ENCODE results near the gene RMRP. TPM values are rescaled to one million over a fixed set of nuclear protein-coding genes. Genes with fewer than 3 reads are reported as not detected.
A peak's percentile ranks its signal among the peaks of the same experiment; 100 is the strongest.

The RMRP gene
- total and polyA plus RNA-seq, 10 of the 15 experiments (the other 5 are each of a cell fraction or from before 2014, with no cell fraction given) = 12.0 to 42,450 (median 6,418) TPM; not detected in 4

DNA sequence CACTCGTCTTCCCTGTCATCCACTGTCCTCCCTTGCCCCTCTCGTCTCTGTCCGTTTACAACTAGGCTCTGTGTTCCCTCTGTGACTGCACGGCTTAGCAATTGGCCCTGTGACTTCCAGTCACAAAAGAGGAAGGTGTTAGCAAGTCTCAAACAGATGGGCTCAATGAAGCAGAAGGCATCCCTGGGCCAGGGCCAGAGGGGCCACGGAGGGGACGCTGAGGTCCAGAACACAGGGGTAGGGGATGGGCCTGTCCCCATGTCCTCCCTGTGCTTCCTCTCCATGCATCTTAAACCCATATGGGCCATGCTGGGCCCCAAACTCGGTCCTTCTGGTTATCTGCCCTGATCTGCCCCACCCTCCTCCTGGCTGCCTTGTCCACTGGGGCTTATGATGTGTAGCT lies 39.5 kb downstream of the RMRP start, which contains the start of gene CD72:
Gene CD72, minus strand, starts transcription at position 89 of the 403 bp plus-strand sequence. CDS start 110 bp downstream, outside the sequence.
- Histone ChIP-seq H2AFZ (ENCODE audit: control insufficient read depth, low read depth, low read length) (peak within 1 kb of the TSS; percentile 88), H3K79me2 (ENCODE audit: control insufficient read depth, insufficient read depth, low read length) (no peaks in the 10 kb centered on the region; the same call in 1 of the 2 replicates), H3K36me3 (ENCODE audit: control insufficient read depth in 2 of 2, insufficient read depth in 2 of 2, low read length in 1 of 2) (no peaks in the 10 kb centered on the region), H3K4me1 (ENCODE audit: control insufficient read depth, insufficient read depth, low read length) (peaks cover 44% of the 10 kb centered on the region), H3K9me3 (replicated peaks; ENCODE audit: control insufficient read depth, insufficient read depth, low read length) (no peaks in the 10 kb centered on the region), H3K4me3 (peak within 1 kb of the TSS; percentile 72), H3K4me2 (ENCODE audit: control insufficient read depth, insufficient read depth) (peak within 1 kb of the TSS; percentile 92), H4K20me1 (ENCODE audit: control insufficient read depth, insufficient read depth) (no peaks in the 10 kb centered on the region), H3K9ac (ENCODE audit: control insufficient read depth, insufficient read depth, low read length) (peak within 1 kb of the TSS; percentile 64), H3K27me3 (replicated peaks in 1 of 2; ENCODE audit: control insufficient read depth in 2 of 2, insufficient read depth in 2 of 2, low read length in 1 of 2) (no peaks in the 10 kb centered on the region; a peak in 1 of 4 replicates), H3K27ac (ENCODE audit: control insufficient read depth, insufficient read depth) (peak within 1 kb of the TSS; percentile 57)
- TF ChIP-seq POLR2A (IDR thresholded peaks at IDR 0.05; ENCODE audit: low read depth, low read length) (peak; percentile 65), DPF2 (IDR thresholded peaks at IDR 0.05) (0 out of 2 replicates have a peak, but pooled peaks have one; percentile 14), SPI1 (IDR thresholded peaks at IDR 0.05; ENCODE audit: borderline replicate concordance, insufficient read depth, low read depth, low read length) (0 out of 2 replicates have a peak, but pooled peaks have one; percentile 30), POLR2AphosphoS5 (IDR thresholded peaks at IDR 0.05; ENCODE audit: low read length) (0 out of 2 replicates have a peak, but pooled peaks have one; percentile 26), CEBPB (IDR thresholded peaks at IDR 0.05; ENCODE audit: borderline replicate concordance in 1 of 2, low read depth in 2 of 2, low read length in 2 of 2) (no peak), SMC3 (IDR thresholded peaks at IDR 0.05; ENCODE audit: borderline replicate concordance, low read length) (no peak), MTA2 (IDR thresholded peaks at IDR 0.05; ENCODE audit: low read depth) (no peak), SREBF1 (IDR thresholded peaks at IDR 0.05; ENCODE audit: low read length) (no peak), WRNIP1 (IDR thresholded peaks at IDR 0.05; ENCODE audit: borderline replicate concordance, low read depth, low read length) (0 out of 2 replicates have a peak, but pooled peaks have one; percentile 10), EP300 (IDR thresholded peaks at IDR 0.05; ENCODE audit: borderline replicate concordance in 1 of 2, control insufficient read depth in 1 of 2, low read depth in 2 of 2, low read length in 2 of 2) (no peak)
- no TSS peak for BruUV-seq (replicated peaks)
- intact Hi-C loops (cut with micrococcal nuclease; ENCODE audit: unreplicated experiment) (no loop called here), in situ Hi-C loops (cut with MboI) (no loop called here)
- ChIA-PET RAD21 (ENCODE audit: unreplicated experiment) (interaction anchor here (2.6 to 3.5 kb wide), 3 partner anchors 13 to 113 kb away, joined by 11 to 17 read pairs (median 14); partner anchors contain the start of genes CREB3, TESK1 and TLN1), POLR2A (interaction anchor here (0.5 to 6.6 kb wide), 5 partner anchors 14 to 46 kb away, joined by 3 to 85 read pairs (median 18); partner anchors contain the start of genes ARHGEF39, CCDC107, RMRP and TESK1), SMC1A (ENCODE audit: uncharacterized antibody, unreplicated experiment) (interaction anchor here (1.1 to 2.9 kb wide), 4 partner anchors 9 to 112 kb away, joined by 3 to 13 read pairs (median 6); partner anchors contain the start of gene TESK1), CTCF (interaction anchor here (1.3 to 9.0 kb wide), 8 partner anchors 11 to 208 kb away, joined by 4 to 101 read pairs (median 6); partner anchors contain the start of genes ARHGEF39, SIT1 and TESK1)
- WGBS (ENCODE audit: insufficient coverage, insufficient replicate concordance, low lambda C conversion rate, missing lambda C conversion rate) = 23% methylated on average over 7 of the region's 7 CpGs
- DNase-seq (ENCODE audit: low read depth, low spot score) (no peak), ATAC-seq (peak; percentile 16), FAIRE-seq (peak; percentile 61)
